CD4-positive, alpha-beta T cell treated with Interleukin-12 subunit alpha and Interleukin-12 subunit beta, for 1 hour (primary cell): Measurements from ENCODE around the gene TALDO1.

Source experiments
- DNase-seq: peaks from one replicate; pipeline ENCODE4 v3.0.0-alpha.2; 2020

The TALDO1 gene

GRCh38 chr11:770642-771616 is 23.7 kb downstream of the TALDO1 start:
- DNase-seq = no peak

GRCh38 chr11:771617-772204 is 24.4 kb downstream of the TALDO1 start:
- DNase-seq = no peak

GRCh38 chr11:772429-773390 is 25.4 kb downstream of the TALDO1 start:
- no peak for DNase-seq

- no peak for DNase-seq
These were observed 26.2 kb downstream of the TALDO1 start for GRCh38 chr11:773425-773824.

- no peak for DNase-seq
These were observed 26.6 kb downstream of the TALDO1 start for GRCh38 chr11:773830-774229.

- no peak for DNase-seq
These were observed 27.8 kb downstream of the TALDO1 start for GRCh38 chr11:774873-775592.

GRCh38 chr11:776263-776560 is 28.9 kb downstream of the TALDO1 start:
- no peak for DNase-seq

- no peak for DNase-seq
These were observed 29.5 kb downstream of the TALDO1 start for GRCh38 chr11:776561-777287.

GRCh38 chr11:777288-778255 is 30.3 kb downstream of the TALDO1 start, which contains the start of gene GATD1:
GATD1 (minus strand) TSS chr11:777487; CDS start chr11:777462, 25 bp downstream.
- peak; percentile 94 for DNase-seq

- DNase-seq = no peak
These were observed 32.0 kb downstream of the TALDO1 start for GRCh38 chr11:778976-779954.

- no peak for DNase-seq
These were observed 32.8 kb downstream of the TALDO1 start for GRCh38 chr11:779955-780532.

- DNase-seq = no peak
These were observed 35.3 kb downstream of the TALDO1 start for GRCh38 chr11:782264-783174.

- DNase-seq = peak; percentile 31
These were observed 36.3 kb downstream of the TALDO1 start for GRCh38 chr11:783581-784015.

- DNase-seq = no peak
These were observed 39.2 kb downstream of the TALDO1 start for GRCh38 chr11:786235-787083.

GRCh38 chr11:787084-787675 is 39.9 kb downstream of the TALDO1 start:
- DNase-seq = no peak

- no peak for DNase-seq
These were observed 40.9 kb downstream of the TALDO1 start for GRCh38 chr11:788009-788640.
